Erythroblast (primary cell): ENCODE results near the gene KCNH6.

Experiments used
- GATA1 ChIP-seq: IDR thresholded peaks from 2 replicates; pipeline ENCODE4 v1.6.1; 2011; ENCODE audit warnings: low read depth, mild to moderate bottlenecking, control low read depth, low read length, moderate library complexity
- POLR2A ChIP-seq: IDR thresholded peaks from 2 replicates; pipeline ENCODE4 v1.6.1; 2011; ENCODE audit warnings: mild to moderate bottlenecking, low read length

DNA sequence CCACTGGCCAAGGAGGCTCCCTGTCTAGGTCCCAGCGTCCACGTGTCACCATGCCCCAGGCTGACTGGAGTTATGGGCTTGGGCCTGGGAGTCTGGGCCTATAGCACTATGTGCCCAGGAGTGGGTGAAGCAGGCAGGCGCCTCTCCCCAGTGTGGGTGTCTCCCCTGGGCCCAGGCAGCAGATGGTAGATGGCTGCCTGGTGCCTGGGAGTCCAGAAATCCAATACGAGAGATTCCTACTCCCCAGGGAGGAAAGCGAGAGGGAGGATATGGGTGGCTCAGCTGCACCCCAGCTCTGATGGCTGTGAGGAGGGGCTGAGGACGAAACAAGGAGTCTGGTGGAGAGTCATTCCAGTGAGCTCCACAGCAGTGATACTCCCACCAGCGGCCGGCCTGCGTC lies 5.0 kb downstream of the KCNH6 start:
- TF ChIP-seq POLR2A (no peak), GATA1 (no peak)
